GM12878 (cell line): Measurements from ENCODE around the gene AGT. TPM values are rescaled to one million over a fixed set of nuclear protein-coding genes. Genes with fewer than 3 reads are reported as not detected.

Experiments
- ATAC-seq: fragments of 200-7000 bp; cut with Tn5 transposase; 3 replicates; pipeline ENCODE4 v1.9.1; 2020; ENCODE audit warnings: mild to moderate bottlenecking, moderate library complexity
- BruUV-seq: library from RNA; stranded (reverse); fragments of 400-500 nt; replicated peaks from 2 replicates; lab custom pipeline; 2021; lab: Mats Ljungman, UMichigan
- CTCF ChIA-PET: fragments of 300-600 bp; sonication (Branson Sonifier 250); formaldehyde crosslinking; extraction: SDS; loops from one replicate; lab custom pipeline; 2021; ENCODE audit warnings: inconsistent platforms; lab: Yijun Ruan, JAX
- POLR2A ChIA-PET: fragments of 350-600 bp; formaldehyde crosslinking; extraction: SDS; loops from one replicate; lab custom pipeline; 2021; ENCODE audit warnings: inconsistent platforms; lab: Charles Lee
- RAD21 ChIA-PET: fragments of 300-600 bp; sonication (Branson Sonifier 250); formaldehyde crosslinking; loops from one replicate; lab custom pipeline; 2023; ENCODE audit warnings: antibody characterized with exemption; ENCODE audit not compliant: unreplicated experiment; lab: Charles Lee
- SMC1A ChIA-PET: fragments of 300-600 bp; sonication (Branson Sonifier 250); formaldehyde crosslinking; loops from one replicate; lab custom pipeline; 2023; ENCODE audit not compliant: unreplicated experiment, uncharacterized antibody; lab: Charles Lee
- DNase-seq: peaks from one replicate; pipeline ENCODE4 v3.0.0-alpha.2; 2011; ENCODE audit warnings: low read depth, low spot score
- FAIRE-seq: peaks from 3 replicates; lab custom pipeline; 2011; peaks lifted over from hg19 to GRCh38; lab: Jason Lieb, UNC
- H2AFZ ChIP-seq: 2 replicates; pipeline ENCODE4 v1.6.0; 2011; ENCODE audit warnings: low read depth, low read length, control low read depth; ENCODE audit not compliant: control insufficient read depth
- H3K27ac ChIP-seq: 2 replicates; pipeline ENCODE4 v1.5.1; 2011; ENCODE audit warnings: control low read depth; ENCODE audit not compliant: control insufficient read depth, insufficient read depth
- H3K27me3 ChIP-seq, 2 experiments: replicated peaks in 1 of 2; 2 replicates each; pipeline versions ENCODE4 v1.6.0 to v1.6.1; 2011; ENCODE audit warnings: low read length in 1 of 2; ENCODE audit not compliant: control insufficient read depth in 2 of 2, insufficient read depth in 2 of 2
- H3K36me3 ChIP-seq, 2 experiments: 2 replicates each; pipeline ENCODE4 v1.5.1; 2011; ENCODE audit warnings: low read length in 1 of 2; ENCODE audit not compliant: control insufficient read depth in 2 of 2, insufficient read depth in 2 of 2
- H3K4me1 ChIP-seq: 2 replicates; pipeline ENCODE4 v1.6.1; 2011; ENCODE audit warnings: mild to moderate bottlenecking, low read length, moderate library complexity, mixed read lengths; ENCODE audit not compliant: control insufficient read depth, insufficient read depth
- H3K4me2 ChIP-seq: 2 replicates; pipeline ENCODE4 v1.6.0; 2011; ENCODE audit warnings: control low read depth; ENCODE audit not compliant: control insufficient read depth, insufficient read depth
- H3K4me3 ChIP-seq: fragments of 200-600 bp; sonication (generic); 2 replicates; pipeline ENCODE4 v1.5.1; 2016
- H3K79me2 ChIP-seq: 2 replicates; pipeline ENCODE4 v1.6.0; 2011; ENCODE audit warnings: low read length; ENCODE audit not compliant: control insufficient read depth, insufficient read depth
- H3K9ac ChIP-seq: 2 replicates; pipeline ENCODE4 v1.8.0; 2011; ENCODE audit warnings: low read length, control low read depth, mixed read lengths; ENCODE audit not compliant: control insufficient read depth, insufficient read depth
- H3K9me3 ChIP-seq: replicated peaks from 3 replicates; pipeline ENCODE4 v1.5.1; 2011; ENCODE audit warnings: mild to moderate bottlenecking, low read length; ENCODE audit not compliant: control insufficient read depth, insufficient read depth
- H4K20me1 ChIP-seq: 2 replicates; pipeline ENCODE4 v1.6.0; 2011; ENCODE audit not compliant: control insufficient read depth, insufficient read depth
- BHLHE40 ChIP-seq, 2 experiments: fragments of 450-650 bp in 1 of 2; IDR thresholded peaks; 2 replicates each; pipeline ENCODE4 v1.6.1; 2011 to 2017; ENCODE audit warnings: low read depth in 2 of 2, borderline replicate concordance in 1 of 2, improper control_type of control experiment in 1 of 2, low read length in 1 of 2, mild to moderate bottlenecking in 1 of 2
- CEBPB ChIP-seq, 2 experiments: fragments of 150-350 bp in 1 of 2; IDR thresholded peaks; 2 replicates each; pipeline ENCODE4 v1.6.1; 2012 to 2014; ENCODE audit warnings: low read depth in 2 of 2, low read length in 2 of 2, borderline replicate concordance in 1 of 2, inconsistent platforms in 1 of 2
- FOXK2 ChIP-seq: fragments of 450-650 bp; IDR thresholded peaks from 2 replicates; pipeline ENCODE4 v1.6.1; 2017; ENCODE audit warnings: mild to moderate bottlenecking, moderate library complexity
- IKZF1 ChIP-seq: fragments of 450-650 bp; conservative IDR thresholded peaks from 2 replicates; pipeline ENCODE4 v1.6.1; 2017; ENCODE audit warnings: antibody characterized with exemption, mild to moderate bottlenecking
- KDM1A ChIP-seq: fragments of 200-600 bp; sonication (generic); IDR thresholded peaks from 2 replicates; pipeline ENCODE4 v1.6.1; 2016; ENCODE audit warnings: borderline replicate concordance
- MEF2B ChIP-seq: fragments of 450-650 bp; IDR thresholded peaks from 2 replicates; pipeline ENCODE4 v1.6.1; 2018; ENCODE audit warnings: mild to moderate bottlenecking, moderate library complexity; ENCODE audit not compliant: partially characterized antibody, poor library complexity, severe bottlenecking
- SIN3A ChIP-seq: IDR thresholded peaks from 2 replicates; pipeline ENCODE4 v1.6.1; 2012; ENCODE audit warnings: low read depth, low read length, improper control_type of control experiment
- SIX5 ChIP-seq: IDR thresholded peaks from 2 replicates; pipeline ENCODE4 v1.6.1; 2011; ENCODE audit warnings: mild to moderate bottlenecking, low read depth, low read length, moderate library complexity; ENCODE audit not compliant: severe bottlenecking
- SPI1 ChIP-seq: IDR thresholded peaks from 2 replicates; pipeline ENCODE4 v1.6.1; 2011; ENCODE audit warnings: low read depth, mild to moderate bottlenecking, low read length, moderate library complexity, borderline replicate concordance; ENCODE audit not compliant: insufficient read depth
- SREBF2 ChIP-seq: IDR thresholded peaks from 2 replicates; pipeline ENCODE4 v1.6.1; 2012; ENCODE audit warnings: mild to moderate bottlenecking, low read length
- SUZ12 ChIP-seq: fragments of 200-600 bp; sonication (generic); IDR thresholded peaks from one replicate; pipeline ENCODE4 v1.6.1; 2018; ENCODE audit warnings: antibody characterized with exemption, mild to moderate bottlenecking; ENCODE audit not compliant: unreplicated experiment
- ZSCAN29 ChIP-seq: fragments of 450-650 bp; IDR thresholded peaks from 2 replicates; pipeline ENCODE4 v1.6.1; 2017; ENCODE audit warnings: mild to moderate bottlenecking, moderate library complexity
- WGBS: methylation state at CpG from one replicate; pipeline ENCODE4 v1.1.6; 2016; ENCODE audit warnings: low lambda C conversion rate; ENCODE audit not compliant: insufficient replicate concordance, insufficient coverage; ENCODE audit errors: missing lambda C conversion rate; 5-methylcytosine and 5-hydroxymethylcytosine counted together
- in situ Hi-C: fragments of 300-500 bp; cut with MboI; formaldehyde crosslinking; loops from 9 replicates; pipeline ENCODE4 v1.14.3; 2018; ENCODE audit warnings: mixed read lengths
- intact Hi-C: fragments of 100-400 bp; cut with micrococcal nuclease; formaldehyde crosslinking; loops from one replicate; pipeline ENCODE4 v1.14.2; 2022; ENCODE audit not compliant: unreplicated experiment
- polyA plus RNA-seq, 11 experiments: library from polyadenylated mRNA; depleted of rRNA in 4 of 11; unstranded in 6 of 11; stranded (reverse) in 5 of 11; fragments of >200 nt; fragmentation: Nextera tagmentation in 4 of 11; fragmentation: Illumina TruSeq in 1 of 11; extraction: Ambion mirVana in 4 of 11; extraction: Trizol in 1 of 11; gene quantifications; 1 replicate in 1 of 11; 2 replicates in 10 of 11; pipeline versions ENCODE4 v1.2.1 to v1.2.3, GENCODE V29; 2011 to 2016; ENCODE audit warnings: inconsistent platforms in 2 of 11, missing spikeins in 2 of 11, low read depth in 1 of 11
- total RNA-seq, 4 experiments: library from RNA; depleted of rRNA in 3 of 4; stranded (reverse); fragments of >200 nt in 3 of 4; fragmentation: Illumina TruSeq in 1 of 4; extraction: Trizol in 1 of 4; gene quantifications; 2 replicates each; pipeline versions ENCODE4 v1.2.1 to v1.2.3, GENCODE V29; 2013 to 2021
- TF ChIP-seq, protein P1 (sequence below): IDR thresholded peaks from 2 replicates; pipeline ENCODE4 v1.6.1; 2011; ENCODE audit warnings: mild to moderate bottlenecking, low read depth, low read length, moderate library complexity; ENCODE audit not compliant: insufficient replicate concordance
- TF ChIP-seq, protein P2 (sequence below): IDR thresholded peaks from 2 replicates; pipeline ENCODE4 v1.6.1; 2012; ENCODE audit warnings: low read length, inconsistent platforms
- TF ChIP-seq, protein P3 (sequence below): fragments of 450-650 bp; conservative IDR thresholded peaks from 2 replicates; pipeline ENCODE4 v1.6.1; 2017; ENCODE audit warnings: mild to moderate bottlenecking, moderate library complexity

Gene AGT
- total and polyA plus RNA-seq, 10 of the 15 experiments (the other 5 are each of a cell fraction or from before 2014, with no cell fraction given), result 0.69 TPM; not detected in 9

DNA sequence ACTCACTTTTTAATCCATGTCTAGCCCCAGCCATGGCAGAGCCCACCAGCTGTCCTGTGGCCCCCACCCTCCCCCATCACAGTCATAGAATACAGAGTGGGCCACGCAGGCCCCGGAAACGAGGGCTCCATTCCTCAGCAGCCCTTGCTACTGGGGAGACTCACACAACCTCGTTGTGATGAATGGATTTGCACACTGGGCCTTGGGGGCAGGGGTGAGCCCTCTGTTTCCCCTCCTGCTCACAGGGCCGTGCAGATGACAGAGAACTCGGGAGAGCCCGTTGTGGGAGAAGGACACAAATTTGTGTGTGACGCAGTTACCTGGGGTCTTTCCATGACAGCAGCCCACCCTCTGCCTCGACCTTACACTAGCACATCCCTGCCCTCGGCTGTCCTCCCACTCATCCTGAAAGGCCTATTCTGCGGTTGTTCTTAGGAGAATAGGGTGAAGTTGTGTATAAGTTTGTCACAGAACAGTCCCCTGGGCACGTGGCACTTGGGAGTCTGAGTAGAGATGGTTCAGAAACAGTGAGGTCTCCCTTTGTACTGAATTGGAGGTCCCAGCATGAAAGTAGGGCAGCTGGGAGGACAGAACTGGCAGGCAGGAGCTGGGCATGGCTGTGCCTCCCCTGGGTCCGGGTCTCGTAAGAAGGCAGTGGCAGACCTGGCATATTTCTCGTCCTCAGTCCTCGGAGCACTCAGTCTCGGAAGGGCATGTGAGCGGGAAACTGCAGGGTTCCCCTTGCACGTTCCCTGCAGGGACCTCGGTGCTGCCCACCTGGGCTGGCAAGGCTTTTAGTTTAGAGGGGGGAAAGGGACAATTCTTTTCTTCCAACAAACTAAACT, 6.8 kb downstream of the AGT start (continued):
- no peak for TF ChIP-seq BHLHE40 (IDR thresholded peaks at IDR 0.05; ENCODE audit: borderline replicate concordance in 1 of 2, low read depth in 2 of 2, low read length in 1 of 2)
- TF ChIP-seq SREBF2, result no peak
- TF ChIP-seq SPI1, result no peak

DNA sequence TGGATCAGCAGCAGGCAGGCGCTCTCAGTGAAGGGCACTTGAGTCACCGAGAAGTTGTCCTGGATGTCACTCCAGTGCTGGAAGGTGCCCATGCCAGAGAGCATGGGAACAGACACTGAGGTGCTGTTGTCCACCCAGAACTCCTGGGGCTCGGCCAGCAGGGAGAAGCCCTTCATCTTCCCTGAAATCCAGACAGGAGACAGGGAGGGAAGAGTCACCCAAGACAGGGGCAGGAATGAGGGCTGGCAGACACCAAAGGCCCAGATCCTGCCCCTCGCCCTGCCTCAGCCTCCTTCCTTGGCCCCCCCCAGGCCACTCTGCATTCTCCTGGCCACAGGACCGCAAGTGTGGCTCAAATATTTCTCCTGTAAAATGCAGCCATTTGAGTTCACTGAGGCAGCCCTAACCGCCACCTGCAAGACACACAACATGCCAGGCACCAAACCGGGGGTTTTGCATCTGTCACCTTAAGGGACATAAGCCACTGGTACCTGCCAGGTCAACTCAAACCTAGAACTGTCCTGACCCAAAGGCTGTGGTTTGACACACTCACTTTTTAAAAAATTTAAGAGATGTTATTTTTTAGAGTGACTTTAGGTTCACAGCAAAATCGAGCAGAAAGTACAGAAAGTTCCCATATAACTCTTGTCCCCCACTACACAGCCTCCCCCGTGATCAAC, 7.8 kb downstream of the AGT start:
- H3K36me3 ChIP-seq, result no peaks in the 10 kb centered on the region
- H3K4me2 ChIP-seq, result no peak overlapping the region
- ChIA-PET POLR2A (no interaction called here), CTCF (no interaction called here), SMC1A (no interaction called here), RAD21 (no interaction called here)
- intact Hi-C loops (no loop called here), in situ Hi-C loops (no loop called here)
- H3K79me2 ChIP-seq, result no peaks in the 10 kb centered on the region
- no peaks in the 10 kb centered on the region for H3K4me1 ChIP-seq
- WGBS, result 24% methylated on average over 9 of the region's 9 CpGs
- no peak overlapping the region for H3K27ac ChIP-seq
- FAIRE-seq (no peak), DNase-seq (no peak), ATAC-seq (no peak)
- H3K9ac ChIP-seq, result no peak overlapping the region
- peaks cover 0 to 2% of the 10 kb centered on the region in 2 experiments; a peak in 1 of 4 replicates for H3K27me3 ChIP-seq
- no TSS peak for BruUV-seq
- TF ChIP-seq SIN3A (no peak), CEBPB (IDR thresholded peaks at IDR 0.05; ENCODE audit: borderline replicate concordance in 1 of 2, low read depth in 2 of 2, low read length in 2 of 2) (no peak), FOXK2 (no peak), SIX5 (no peak), SUZ12 (no peak), MEF2B (no peak), KDM1A (no peak), IKZF1 (no peak), ZSCAN29 (no peak)
- TF ChIP-seq, protein P1, sequence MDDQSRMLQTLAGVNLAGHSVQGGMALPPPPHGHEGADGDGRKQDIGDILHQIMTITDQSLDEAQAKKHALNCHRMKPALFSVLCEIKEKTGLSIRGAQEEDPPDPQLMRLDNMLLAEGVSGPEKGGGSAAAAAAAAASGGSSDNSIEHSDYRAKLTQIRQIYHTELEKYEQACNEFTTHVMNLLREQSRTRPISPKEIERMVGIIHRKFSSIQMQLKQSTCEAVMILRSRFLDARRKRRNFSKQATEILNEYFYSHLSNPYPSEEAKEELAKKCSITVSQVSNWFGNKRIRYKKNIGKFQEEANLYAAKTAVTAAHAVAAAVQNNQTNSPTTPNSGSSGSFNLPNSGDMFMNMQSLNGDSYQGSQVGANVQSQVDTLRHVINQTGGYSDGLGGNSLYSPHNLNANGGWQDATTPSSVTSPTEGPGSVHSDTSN, result no peak
- TF ChIP-seq, protein P2, sequence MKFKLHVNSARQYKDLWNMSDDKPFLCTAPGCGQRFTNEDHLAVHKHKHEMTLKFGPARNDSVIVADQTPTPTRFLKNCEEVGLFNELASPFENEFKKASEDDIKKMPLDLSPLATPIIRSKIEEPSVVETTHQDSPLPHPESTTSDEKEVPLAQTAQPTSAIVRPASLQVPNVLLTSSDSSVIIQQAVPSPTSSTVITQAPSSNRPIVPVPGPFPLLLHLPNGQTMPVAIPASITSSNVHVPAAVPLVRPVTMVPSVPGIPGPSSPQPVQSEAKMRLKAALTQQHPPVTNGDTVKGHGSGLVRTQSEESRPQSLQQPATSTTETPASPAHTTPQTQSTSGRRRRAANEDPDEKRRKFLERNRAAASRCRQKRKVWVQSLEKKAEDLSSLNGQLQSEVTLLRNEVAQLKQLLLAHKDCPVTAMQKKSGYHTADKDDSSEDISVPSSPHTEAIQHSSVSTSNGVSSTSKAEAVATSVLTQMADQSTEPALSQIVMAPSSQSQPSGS, result no peak
- TF ChIP-seq, protein P3, sequence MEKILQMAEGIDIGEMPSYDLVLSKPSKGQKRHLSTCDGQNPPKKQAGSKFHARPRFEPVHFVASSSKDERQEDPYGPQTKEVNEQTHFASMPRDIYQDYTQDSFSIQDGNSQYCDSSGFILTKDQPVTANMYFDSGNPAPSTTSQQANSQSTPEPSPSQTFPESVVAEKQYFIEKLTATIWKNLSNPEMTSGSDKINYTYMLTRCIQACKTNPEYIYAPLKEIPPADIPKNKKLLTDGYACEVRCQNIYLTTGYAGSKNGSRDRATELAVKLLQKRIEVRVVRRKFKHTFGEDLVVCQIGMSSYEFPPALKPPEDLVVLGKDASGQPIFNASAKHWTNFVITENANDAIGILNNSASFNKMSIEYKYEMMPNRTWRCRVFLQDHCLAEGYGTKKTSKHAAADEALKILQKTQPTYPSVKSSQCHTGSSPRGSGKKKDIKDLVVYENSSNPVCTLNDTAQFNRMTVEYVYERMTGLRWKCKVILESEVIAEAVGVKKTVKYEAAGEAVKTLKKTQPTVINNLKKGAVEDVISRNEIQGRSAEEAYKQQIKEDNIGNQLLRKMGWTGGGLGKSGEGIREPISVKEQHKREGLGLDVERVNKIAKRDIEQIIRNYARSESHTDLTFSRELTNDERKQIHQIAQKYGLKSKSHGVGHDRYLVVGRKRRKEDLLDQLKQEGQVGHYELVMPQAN, result no peak
- H3K9me3 ChIP-seq, result no peaks in the 10 kb centered on the region
- H3K4me3 ChIP-seq, result no peak overlapping the region
- H4K20me1 ChIP-seq, result no peaks in the 10 kb centered on the region
- H2AFZ ChIP-seq, result no peak overlapping the region
